HepG2 (cell line): ENCODE data around the gene HNRNPUL1. TPM values are rescaled to one million over a fixed set of nuclear protein-coding genes. Genes with fewer than 3 reads are reported as not detected.

Source experiments
- BORCS8-MEF2B ChIP-seq: sonication (generic); formaldehyde crosslinking; IDR thresholded peaks from 2 replicates; pipeline ENCODE4 v1.8.0; 2022; ENCODE audit warnings: mild to moderate bottlenecking, missing genetic modification reagents
- DNMT1 ChIP-seq: sonication (generic); formaldehyde crosslinking; IDR thresholded peaks from 2 replicates; pipeline ENCODE4 v1.5.1; 2020; ENCODE audit warnings: mild to moderate bottlenecking, missing genetic modification reagents
- FOSL1 ChIP-seq: sonication (generic); formaldehyde crosslinking; IDR thresholded peaks from 2 replicates; pipeline ENCODE4 v1.9.0; 2021; ENCODE audit warnings: missing genetic modification reagents, borderline replicate concordance
- FOXC1 ChIP-seq: sonication (generic); formaldehyde crosslinking; IDR thresholded peaks from 2 replicates; pipeline ENCODE4 v1.8.0; 2022; ENCODE audit warnings: mild to moderate bottlenecking, missing genetic modification reagents, borderline replicate concordance
- MLLT10 ChIP-seq: sonication (generic); formaldehyde crosslinking; IDR thresholded peaks from 2 replicates; pipeline ENCODE4 v1.4.0; 2020; ENCODE audit warnings: missing genetic modification reagents
- MYC ChIP-seq: sonication (generic); formaldehyde crosslinking; IDR thresholded peaks from 2 replicates; pipeline ENCODE4 v1.9.0; 2021; ENCODE audit warnings: missing genetic modification reagents, borderline replicate concordance
- REXO4 ChIP-seq: sonication (generic); formaldehyde crosslinking; IDR thresholded peaks from 2 replicates; pipeline ENCODE4 v1.8.0; 2022; ENCODE audit warnings: missing genetic modification reagents, mild to moderate bottlenecking, borderline replicate concordance
- SNAI1 ChIP-seq: sonication (generic); formaldehyde crosslinking; IDR thresholded peaks from 2 replicates; pipeline ENCODE4 v1.5.0; 2020; ENCODE audit warnings: mild to moderate bottlenecking, missing genetic modification reagents, borderline replicate concordance
- ZNF446 ChIP-seq: sonication (generic); formaldehyde crosslinking; IDR thresholded peaks from 2 replicates; pipeline ENCODE4 v1.5.0; 2020; ENCODE audit warnings: mild to moderate bottlenecking, missing genetic modification reagents
- ZNF460 ChIP-seq: sonication (generic); formaldehyde crosslinking; IDR thresholded peaks from 2 replicates; pipeline ENCODE4 v1.5.1; 2020; ENCODE audit warnings: missing genetic modification reagents, mild to moderate bottlenecking, borderline replicate concordance
- ZNF556 ChIP-seq: sonication (generic); formaldehyde crosslinking; IDR thresholded peaks from 2 replicates; pipeline ENCODE4 v1.4.0; 2020; ENCODE audit warnings: mild to moderate bottlenecking, missing genetic modification reagents, borderline replicate concordance
- ZNF616 ChIP-seq: sonication (generic); formaldehyde crosslinking; IDR thresholded peaks from 2 replicates; pipeline ENCODE4 v1.5.0; 2020; ENCODE audit warnings: low read depth, mild to moderate bottlenecking, missing genetic modification reagents
- polyA plus RNA-seq, 8 experiments: library from polyadenylated mRNA; depleted of rRNA in 3 of 8; stranded (reverse) in 7 of 8; unstranded in 1 of 8; fragments of >200 nt; fragmentation: Illumina TruSeq in 4 of 8; extraction: Trizol in 4 of 8; gene quantifications; 2 replicates each; pipeline versions ENCODE4 v1.2.1 to v1.2.3, GENCODE V29; 2011 to 2016; ENCODE audit warnings: low read depth in 4 of 8, missing spikeins in 1 of 8, mixed read lengths in 1 of 8; ENCODE audit not compliant: insufficient read depth in 1 of 8
- total RNA-seq, 5 experiments: library from RNA; depleted of rRNA; stranded (reverse); fragments of >200 nt; fragmentation: Illumina TruSeq; extraction: Trizol; gene quantifications; 2 replicates each; pipeline ENCODE4 v1.2.3, GENCODE V29; 2016; ENCODE audit warnings: low read depth in 1 of 5
- TF ChIP-seq, protein P1 (sequence below): IDR thresholded peaks from 2 replicates; pipeline ENCODE4 v1.6.1; 2016; ENCODE audit warnings: mild to moderate bottlenecking, missing biosample characterization, missing genetic modification reagents
- TF ChIP-seq, protein P2 (sequence below): sonication (generic); formaldehyde crosslinking; IDR thresholded peaks from 2 replicates; pipeline ENCODE4 v1.4.0; 2020; ENCODE audit warnings: mild to moderate bottlenecking, missing genetic modification reagents
- TF ChIP-seq, protein P3 (sequence below): sonication (generic); formaldehyde crosslinking; IDR thresholded peaks from 2 replicates; pipeline ENCODE4 v1.5.1; 2020; ENCODE audit warnings: mild to moderate bottlenecking, missing genetic modification reagents

HNRNPUL1 gene
- total and polyA plus RNA-seq, 2 of the 13 experiments (the other 11 are each of a cell fraction or from before 2014, with no cell fraction given) = 30.9 to 81.7 TPM

DNA sequence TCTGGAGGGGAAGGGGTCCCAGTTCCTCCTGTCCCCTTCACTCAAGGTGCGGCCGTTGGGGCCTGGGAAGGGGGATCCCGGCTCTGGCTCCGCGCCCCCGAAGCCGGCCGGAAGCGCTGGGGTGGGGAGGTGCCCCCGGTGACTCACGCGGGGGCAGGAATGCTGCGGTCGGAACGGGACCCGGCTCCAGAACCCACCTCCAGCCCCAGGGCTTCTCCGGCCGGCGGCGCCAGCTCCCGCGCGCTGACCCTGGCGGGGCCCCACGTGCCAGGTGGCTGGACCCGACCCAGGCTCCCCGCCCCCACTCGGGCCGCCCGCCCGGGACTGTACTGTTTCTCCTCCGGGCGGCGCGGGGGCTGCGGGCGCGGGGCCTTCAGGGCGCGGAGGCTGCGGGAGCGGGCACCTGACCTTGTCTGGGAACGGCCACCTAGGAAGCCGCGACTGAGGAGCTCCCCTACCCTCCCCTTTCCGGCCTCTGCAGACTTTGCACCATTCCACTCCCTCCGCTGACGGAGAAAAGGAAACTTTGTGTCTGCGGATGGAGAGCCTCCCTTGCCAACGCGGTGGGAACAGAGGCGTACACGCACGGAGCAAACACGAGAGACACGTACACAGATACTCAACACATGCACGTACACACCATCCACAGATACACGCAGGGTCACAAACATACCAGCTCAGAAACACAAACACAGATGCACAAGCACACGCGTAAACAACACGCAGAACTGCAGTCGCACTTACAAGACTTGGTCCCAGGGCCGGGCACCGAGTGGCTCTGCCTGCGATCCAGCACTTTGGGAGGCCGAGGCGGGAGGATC, 37.9 kb upstream of the HNRNPUL1 start (continued):
- TF ChIP-seq, protein P1, sequence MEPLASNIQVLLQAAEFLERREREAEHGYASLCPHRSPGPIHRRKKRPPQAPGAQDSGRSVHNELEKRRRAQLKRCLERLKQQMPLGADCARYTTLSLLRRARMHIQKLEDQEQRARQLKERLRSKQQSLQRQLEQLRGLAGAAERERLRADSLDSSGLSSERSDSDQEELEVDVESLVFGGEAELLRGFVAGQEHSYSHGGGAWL (CRISPR knock-in tag) = peak; percentile 89
- TF ChIP-seq ZNF556 (CRISPR knock-in tag) (0 out of 2 replicates have a peak, but pooled peaks have one; percentile 23), REXO4 (0 out of 2 replicates have a peak, but pooled peaks have one; percentile 58), SNAI1 (CRISPR knock-in tag) (no peak), ZNF460 (no peak), MLLT10 (CRISPR knock-in tag) (no peak), DNMT1 (CRISPR knock-in tag) (0 out of 2 replicates have a peak, but pooled peaks have one; percentile 55), FOSL1 (peak; percentile 90), MYC (CRISPR knock-in tag) (0 out of 2 replicates have a peak, but pooled peaks have one; percentile 41), ZNF446 (CRISPR knock-in tag) (no peak), FOXC1 (CRISPR knock-in tag) (peak; percentile 79), BORCS8-MEF2B (peak; percentile 63; the same call in 1 of the 2 replicates), ZNF616 (no peak)
- TF ChIP-seq, protein P2, sequence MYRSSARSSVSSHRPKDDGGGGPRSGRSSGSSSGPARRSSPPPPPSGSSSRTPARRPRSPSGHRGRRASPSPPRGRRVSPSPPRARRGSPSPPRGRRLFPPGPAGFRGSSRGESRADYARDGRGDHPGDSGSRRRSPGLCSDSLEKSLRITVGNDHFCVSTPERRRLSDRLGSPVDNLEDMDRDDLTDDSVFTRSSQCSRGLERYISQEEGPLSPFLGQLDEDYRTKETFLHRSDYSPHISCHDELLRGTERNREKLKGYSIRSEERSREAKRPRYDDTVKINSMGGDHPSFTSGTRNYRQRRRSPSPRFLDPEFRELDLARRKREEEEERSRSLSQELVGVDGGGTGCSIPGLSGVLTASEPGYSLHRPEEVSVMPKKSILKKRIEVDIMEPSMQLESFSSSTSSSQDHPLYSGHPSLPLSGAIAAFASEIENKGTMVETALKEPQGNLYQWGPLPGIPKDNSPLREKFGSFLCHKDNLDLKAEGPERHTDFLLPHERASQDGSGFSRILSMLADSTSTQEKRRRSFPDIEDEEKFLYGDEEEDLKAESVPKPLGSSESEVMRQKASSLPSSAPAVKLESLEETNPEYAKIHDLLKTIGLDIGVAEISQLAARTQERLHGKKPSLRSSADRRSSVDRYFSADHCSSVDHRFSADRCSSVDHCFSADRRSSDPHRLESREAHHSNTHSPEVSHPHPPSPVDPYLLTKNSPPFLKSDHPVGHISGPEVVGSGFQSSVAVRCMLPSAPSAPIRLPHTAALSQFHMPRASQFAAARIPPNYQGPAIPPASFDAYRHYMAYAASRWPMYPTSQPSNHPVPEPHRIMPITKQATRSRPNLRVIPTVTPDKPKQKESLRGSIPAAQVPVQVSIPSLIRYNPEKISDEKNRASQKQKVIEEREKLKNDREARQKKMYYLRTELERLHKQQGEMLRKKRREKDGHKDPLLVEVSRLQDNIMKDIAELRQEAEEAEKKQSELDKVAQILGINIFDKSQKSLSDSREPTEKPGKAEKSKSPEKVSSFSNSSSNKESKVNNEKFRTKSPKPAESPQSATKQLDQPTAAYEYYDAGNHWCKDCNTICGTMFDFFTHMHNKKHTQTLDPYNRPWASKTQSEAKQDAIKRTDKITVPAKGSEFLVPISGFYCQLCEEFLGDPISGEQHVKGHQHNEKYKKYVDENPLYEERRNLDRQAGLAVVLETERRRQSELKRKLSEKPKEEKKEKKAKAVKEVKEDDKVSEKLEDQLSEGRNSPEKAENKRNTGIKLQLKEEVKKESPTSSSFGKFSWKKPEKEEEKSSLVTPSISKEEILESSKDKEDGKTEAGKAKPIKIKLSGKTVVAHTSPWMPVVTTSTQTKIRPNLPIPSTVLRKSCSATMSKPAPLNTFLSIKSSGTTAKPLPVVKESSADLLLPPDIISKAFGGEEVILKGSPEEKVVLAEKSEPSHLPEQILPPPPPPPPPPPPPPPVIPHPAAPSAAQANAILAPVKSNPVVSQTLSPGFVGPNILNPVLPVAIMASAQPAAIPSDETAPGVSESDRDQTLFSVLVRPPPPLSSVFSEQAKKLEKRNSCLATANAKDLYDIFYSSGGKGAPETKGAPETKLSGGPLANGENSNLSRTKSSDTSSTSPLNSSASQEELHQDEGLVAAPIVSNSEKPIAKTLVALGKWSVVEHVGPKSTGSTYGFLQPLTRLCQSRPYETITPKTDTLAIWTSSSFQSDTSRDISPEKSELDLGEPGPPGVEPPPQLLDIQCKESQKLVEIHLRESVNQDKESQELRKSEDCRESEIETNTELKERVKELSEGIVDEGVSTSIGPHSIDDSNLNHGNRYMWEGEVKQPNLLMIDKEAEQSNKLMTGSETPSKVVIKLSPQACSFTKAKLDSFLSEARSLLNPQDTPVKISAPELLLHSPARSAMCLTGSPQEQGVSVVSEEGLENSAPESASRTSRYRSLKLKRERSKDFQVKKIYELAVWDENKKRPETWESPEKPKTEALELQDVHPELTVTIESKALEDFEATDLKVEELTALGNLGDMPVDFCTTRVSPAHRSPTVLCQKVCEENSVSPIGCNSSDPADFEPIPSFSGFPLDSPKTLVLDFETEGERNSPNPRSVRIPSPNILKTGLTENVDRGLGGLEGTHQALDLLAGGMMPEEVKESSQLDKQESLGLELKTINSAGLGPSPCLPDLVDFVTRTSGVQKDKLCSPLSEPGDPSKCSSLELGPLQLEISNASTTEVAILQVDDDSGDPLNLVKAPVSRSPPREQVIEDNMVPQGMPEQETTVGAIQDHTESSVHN (CRISPR knock-in tag) = no peak
- TF ChIP-seq, protein P3, sequence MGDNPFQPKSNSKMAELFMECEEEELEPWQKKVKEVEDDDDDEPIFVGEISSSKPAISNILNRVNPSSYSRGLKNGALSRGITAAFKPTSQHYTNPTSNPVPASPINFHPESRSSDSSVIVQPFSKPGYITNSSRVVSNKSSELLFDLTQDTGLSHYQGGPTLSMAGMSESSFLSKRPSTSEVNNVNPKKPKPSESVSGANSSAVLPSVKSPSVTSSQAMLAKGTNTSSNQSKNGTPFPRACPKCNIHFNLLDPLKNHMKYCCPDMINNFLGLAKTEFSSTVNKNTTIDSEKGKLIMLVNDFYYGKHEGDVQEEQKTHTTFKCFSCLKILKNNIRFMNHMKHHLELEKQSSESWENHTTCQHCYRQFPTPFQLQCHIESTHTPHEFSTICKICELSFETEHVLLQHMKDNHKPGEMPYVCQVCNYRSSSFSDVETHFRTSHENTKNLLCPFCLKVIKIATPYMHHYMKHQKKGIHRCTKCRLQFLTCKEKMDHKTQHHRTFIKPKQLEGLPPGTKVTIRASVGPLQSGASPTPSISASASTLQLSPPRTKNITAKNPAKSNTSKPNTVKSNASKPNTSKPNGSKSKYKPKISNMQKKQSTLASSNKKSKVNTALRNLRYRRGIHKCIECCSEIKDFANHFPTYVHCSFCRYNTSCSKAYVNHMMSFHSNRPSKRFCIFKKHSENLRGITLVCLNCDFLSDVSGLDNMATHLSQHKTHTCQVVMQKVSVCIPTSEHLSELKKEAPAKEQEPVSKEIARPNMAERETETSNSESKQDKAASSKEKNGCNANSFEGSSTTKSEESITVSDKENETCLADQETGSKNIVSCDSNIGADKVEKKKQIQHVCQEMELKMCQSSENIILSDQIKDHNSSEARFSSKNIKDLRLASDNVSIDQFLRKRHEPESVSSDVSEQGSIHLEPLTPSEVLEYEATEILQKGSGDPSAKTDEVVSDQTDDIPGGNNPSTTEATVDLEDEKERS = peak; percentile 67; the same call in 1 of the 2 replicates
